ENCODE results near the gene C1QTNF7.

C1QTNF7 gene

DNA sequence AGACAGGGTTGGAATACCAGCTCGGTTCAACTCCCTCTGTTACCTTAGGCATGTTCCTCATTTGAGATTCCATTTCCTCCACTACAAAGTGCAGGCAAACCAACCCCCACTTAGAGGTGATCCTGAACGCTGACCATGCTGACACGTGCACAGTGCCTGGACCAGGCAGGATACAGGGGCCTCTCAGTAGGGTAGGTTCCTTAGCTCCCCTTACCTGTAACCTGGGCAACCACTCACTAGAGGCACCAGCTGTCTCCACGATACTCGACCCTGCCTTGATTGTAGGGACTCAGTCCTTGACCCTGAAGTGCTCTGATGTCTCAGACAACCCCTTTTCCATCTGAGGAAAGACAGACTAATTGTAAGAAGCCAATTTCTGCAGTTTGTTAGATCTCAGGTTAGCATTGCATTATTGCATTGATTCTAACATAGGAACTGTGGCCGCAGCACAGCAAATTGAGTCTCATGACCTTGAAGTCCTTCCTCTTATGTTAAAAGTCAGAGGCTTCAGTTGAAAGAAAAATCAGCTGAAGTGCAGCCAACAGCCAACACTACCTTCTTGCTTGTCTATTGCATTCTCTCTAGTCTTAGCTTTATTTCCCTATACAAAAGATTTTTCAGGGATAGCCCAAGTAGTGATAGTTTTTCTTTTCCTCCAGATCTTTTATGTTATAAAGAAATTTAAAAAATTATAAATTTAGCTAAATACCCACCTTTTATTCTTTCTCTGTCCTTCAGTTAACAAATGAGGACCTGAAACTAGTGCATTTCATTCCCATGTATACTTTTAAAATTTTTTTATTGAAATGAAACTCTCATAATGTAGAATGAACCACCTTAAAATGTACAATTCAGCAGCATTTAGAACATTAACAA is 11.2 kb upstream of the C1QTNF7 start:
- no peak for DNase-seq

- no peak for DNase-seq
Observed at GRCh38 chr4:15417233-15417660, 10.6 kb upstream of the C1QTNF7 start.

DNA sequence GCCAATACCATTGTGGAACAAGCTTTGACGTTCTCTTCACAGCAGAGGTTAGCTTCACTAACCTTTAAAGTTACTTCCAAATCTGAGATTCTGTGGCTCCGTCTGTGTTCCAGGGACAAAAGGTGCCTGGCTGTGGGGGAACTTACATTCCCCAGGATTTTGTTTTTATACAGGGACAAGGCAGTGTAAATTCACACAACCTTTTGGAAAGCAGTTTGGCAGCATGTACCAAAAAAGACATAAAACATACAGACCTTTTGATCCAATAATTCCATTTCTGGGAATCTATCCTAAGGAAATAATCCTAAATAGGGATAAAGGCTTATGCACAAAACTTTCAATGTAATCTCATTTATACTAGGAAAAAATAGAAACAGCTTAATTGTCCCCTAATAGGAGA is 8.9 kb upstream of the C1QTNF7 start:
- no peak for DNase-seq

GRCh38 chr4:15420642-15421041 is 7.2 kb upstream of the C1QTNF7 start:
- DNase-seq, result no peak

DNA sequence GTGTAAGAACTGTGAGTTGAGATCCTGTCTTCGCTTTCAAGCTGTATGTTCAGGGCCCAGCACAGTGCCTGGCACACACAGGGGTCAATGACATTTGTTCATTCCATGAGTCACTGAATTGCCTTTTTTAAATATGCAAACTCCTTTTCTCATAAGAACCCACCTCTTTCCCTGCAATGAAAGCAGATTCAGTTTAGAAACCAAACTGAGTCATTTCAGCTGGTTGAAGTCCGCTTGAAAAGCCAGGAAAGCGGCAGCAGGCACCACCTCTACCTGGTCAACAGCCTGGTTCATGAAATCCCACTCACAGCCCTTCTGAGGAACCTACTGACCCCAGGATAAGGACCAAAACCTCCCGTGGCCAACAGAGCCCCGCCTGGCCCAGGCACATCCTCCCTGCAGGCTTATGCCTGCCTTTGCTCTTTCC is 4.5 kb upstream of the C1QTNF7 start:
- DNase-seq, result no peak

GRCh38 chr4:15425520-15425919 is 2.3 kb upstream of the C1QTNF7 start:
- no peak for DNase-seq

GRCh38 chr4:15427161-15427560 is 672 bp upstream of the C1QTNF7 start:
- DNase-seq, result no peak

- no peak for DNase-seq
Observed at GRCh38 chr4:15428611-15429010, 778 bp downstream of the C1QTNF7 start.

DNA sequence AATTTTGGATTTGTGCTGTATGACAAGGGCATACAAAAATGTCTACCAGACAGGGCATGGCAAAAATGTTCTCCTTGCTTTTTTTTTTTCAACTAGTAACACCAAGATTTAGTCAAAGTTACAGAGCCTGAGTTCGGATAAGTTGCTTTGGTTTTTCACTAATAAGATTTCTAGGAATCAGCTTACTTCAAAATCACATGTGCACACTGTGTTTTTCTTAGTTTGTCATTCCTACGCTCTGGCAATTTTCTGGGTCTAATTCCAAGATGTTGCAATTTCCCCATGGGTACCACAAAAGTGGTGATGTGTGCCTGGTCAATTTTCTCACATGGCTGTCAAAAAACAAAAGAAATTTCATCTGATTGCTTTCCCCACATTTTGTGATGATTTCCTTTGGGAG is 6.3 kb downstream of the C1QTNF7 start:
- no peak for DNase-seq

GRCh38 chr4:15434676-15435075 is 6.8 kb downstream of the C1QTNF7 start:
- no peak for DNase-seq

- peak; percentile 62 for DNase-seq
Observed at GRCh38 chr4:15436513-15436912, 8.7 kb downstream of the C1QTNF7 start.

- DNase-seq, result no peak
Observed at GRCh38 chr4:15438939-15439524, 11.2 kb downstream of the C1QTNF7 start.

- no peak for DNase-seq
Observed at GRCh38 chr4:15443371-15444160, 15.7 kb downstream of the C1QTNF7 start.

DNA sequence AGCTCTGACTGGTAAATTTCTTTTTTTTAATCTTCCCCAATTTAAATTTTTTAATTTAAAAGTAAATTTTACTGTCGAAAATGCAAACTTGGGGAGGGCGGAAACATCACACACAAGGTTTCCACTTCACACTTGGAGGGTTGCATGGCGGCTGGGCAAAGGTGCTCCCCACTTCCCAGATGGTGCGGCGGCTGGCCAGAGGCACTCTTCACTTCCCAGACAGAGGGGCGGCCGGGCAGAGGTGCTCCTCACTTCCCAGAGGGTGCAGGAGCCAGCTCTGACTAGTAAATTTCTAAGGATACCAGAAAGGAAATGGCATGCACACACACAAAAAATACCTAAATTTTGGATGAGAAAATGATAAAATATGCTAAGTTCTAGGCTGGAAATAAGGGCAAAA is 16.4 kb downstream of the C1QTNF7 start:
- no peak for DNase-seq

GRCh38 chr4:15444879-15445547 is 17.2 kb downstream of the C1QTNF7 start:
- no peak for DNase-seq

- no peak for DNase-seq
Observed at GRCh38 chr4:15451181-15451865, 23.5 kb downstream of the C1QTNF7 start.

GRCh38 chr4:15451866-15452765 is 24.3 kb downstream of the C1QTNF7 start:
- DNase-seq, result peak; percentile 45

GRCh38 chr4:15455290-15455689 is 27.5 kb downstream of the C1QTNF7 start:
- no peak for DNase-seq

- DNase-seq, result peak; percentile 76
Observed at GRCh38 chr4:15457406-15458201, 29.8 kb downstream of the C1QTNF7 start.

DNA sequence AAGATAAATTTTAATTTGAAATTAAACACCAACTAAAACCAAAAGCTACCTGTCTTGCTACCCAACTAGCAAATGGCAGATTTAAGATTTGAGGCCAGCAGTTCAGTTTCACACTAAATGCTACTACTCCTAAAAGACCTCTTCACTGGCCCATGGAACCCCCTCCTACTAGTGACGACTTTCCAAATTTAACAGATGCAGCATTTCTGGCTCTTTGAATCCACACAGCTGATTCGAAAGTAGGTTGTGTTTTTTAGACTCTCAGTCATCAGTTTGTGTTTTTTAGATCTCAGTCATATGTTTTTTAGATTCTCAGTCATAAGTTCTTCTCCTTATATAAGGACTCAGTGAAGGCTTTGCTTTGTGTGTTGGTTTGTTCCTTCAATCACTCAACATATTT is 30.8 kb downstream of the C1QTNF7 start:
- no peak for DNase-seq

Data from eye (tissue), 1 donor.